Measurements from ENCODE around the gene ABTB1.

ABTB1 gene

GRCh38 chr3:127720985-127721935 is 48.5 kb downstream of the ABTB1 start:
- TF ChIP-seq CTCF (IDR thresholded peaks at IDR 0.05; ENCODE audit: insufficient read depth, low read depth, low read length, missing control alignments), result no peak
- no peak for DNase-seq (ENCODE audit: low read depth)
- H3K4me3 ChIP-seq (ENCODE audit: low read depth, low read length), result no peak overlapping the region

GRCh38 chr3:127722091-127722784 is 49.5 kb downstream of the ABTB1 start:
- H3K4me3 ChIP-seq (ENCODE audit: low read depth, low read length), result no peak overlapping the region
- no peak for DNase-seq (ENCODE audit: low read depth)
- TF ChIP-seq CTCF (IDR thresholded peaks at IDR 0.05; ENCODE audit: insufficient read depth, low read depth, low read length, missing control alignments), result no peak

GRCh38 chr3:127723011-127723567 is 50.3 kb downstream of the ABTB1 start:
- no peak overlapping the region for H3K4me3 ChIP-seq (ENCODE audit: low read depth, low read length)
- TF ChIP-seq CTCF (IDR thresholded peaks at IDR 0.05; ENCODE audit: insufficient read depth, low read depth, low read length, missing control alignments), result no peak
- no peak for DNase-seq (ENCODE audit: low read depth)

- no peak for TF ChIP-seq CTCF (IDR thresholded peaks at IDR 0.05; ENCODE audit: insufficient read depth, low read depth, low read length, missing control alignments)
- DNase-seq (ENCODE audit: low read depth), result no peak
- no peak overlapping the region for H3K4me3 ChIP-seq (ENCODE audit: low read depth, low read length)
Measured at GRCh38 chr3:127726894-127727293, 54.1 kb downstream of the ABTB1 start.

- H3K4me3 ChIP-seq (ENCODE audit: low read depth, low read length), result no peak overlapping the region
- DNase-seq (ENCODE audit: low read depth), result no peak
- no peak for TF ChIP-seq CTCF (IDR thresholded peaks at IDR 0.05; ENCODE audit: insufficient read depth, low read depth, low read length, missing control alignments)
Measured at GRCh38 chr3:127728417-127729015, 55.8 kb downstream of the ABTB1 start.

- no peak for TF ChIP-seq CTCF (IDR thresholded peaks at IDR 0.05; ENCODE audit: insufficient read depth, low read depth, low read length, missing control alignments)
- H3K4me3 ChIP-seq (ENCODE audit: low read depth, low read length), result no peak overlapping the region
- no peak for DNase-seq (ENCODE audit: low read depth)
Measured at GRCh38 chr3:127729556-127730056, 56.9 kb downstream of the ABTB1 start.

All from GM12865 (cell line).